HG02981 (cell line): ENCODE data around the gene FGF22.

Experiments used
- ATAC-seq: cut with Tn5 transposase; IDR thresholded peaks from one replicate; pipeline ENCODE4 v1.9.1; 2021; ENCODE audit warnings: mild to moderate bottlenecking, moderate library complexity; ENCODE audit not compliant: unreplicated experiment

Gene FGF22

DNA sequence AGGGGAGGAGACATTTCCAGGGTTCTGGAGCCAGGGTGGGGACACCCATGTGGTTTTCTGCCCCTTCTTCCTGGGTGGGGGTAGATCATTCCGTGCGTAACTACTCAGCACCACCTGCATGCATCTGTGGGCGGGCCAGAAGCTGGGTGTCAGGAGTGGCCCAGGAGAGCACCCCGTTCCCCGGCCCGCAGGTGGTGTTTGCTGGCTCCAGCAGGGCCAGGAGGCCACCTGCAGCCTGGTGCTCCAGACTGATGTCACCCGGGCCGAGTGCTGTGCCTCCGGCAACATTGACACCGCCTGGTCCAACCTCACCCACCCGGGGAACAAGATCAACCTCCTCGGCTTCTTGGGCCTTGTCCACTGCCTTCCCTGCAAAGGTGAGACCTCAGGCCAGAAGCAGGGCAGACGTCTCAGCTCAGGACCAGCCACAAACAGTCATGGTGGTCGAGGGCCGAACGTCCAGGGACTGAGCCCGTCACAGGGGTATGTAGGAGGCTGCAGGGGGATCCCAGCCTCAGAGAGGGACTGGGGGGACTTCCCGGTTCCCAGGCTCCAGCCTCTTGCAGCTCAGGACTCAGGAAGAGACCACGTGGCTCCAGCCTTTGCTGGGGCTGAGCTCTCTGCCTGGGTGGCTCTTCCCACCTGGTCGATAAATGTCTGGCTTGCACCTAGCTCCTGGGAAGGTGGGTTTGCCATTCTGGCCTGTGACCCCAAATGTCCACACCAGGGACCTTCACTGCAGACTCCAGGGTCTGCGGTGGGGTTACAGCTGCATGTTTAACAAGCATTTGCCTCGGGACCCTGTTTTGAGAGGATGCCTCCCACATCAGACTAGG lies 38.1 kb downstream of the FGF22 start:
- no peak for ATAC-seq

- ATAC-seq, result no peak
Measured at GRCh38 chr19:678791-679388, 39.2 kb downstream of the FGF22 start.

- ATAC-seq, result peak; percentile 8
Measured at GRCh38 chr19:679418-680286, 40.0 kb downstream of the FGF22 start.

DNA sequence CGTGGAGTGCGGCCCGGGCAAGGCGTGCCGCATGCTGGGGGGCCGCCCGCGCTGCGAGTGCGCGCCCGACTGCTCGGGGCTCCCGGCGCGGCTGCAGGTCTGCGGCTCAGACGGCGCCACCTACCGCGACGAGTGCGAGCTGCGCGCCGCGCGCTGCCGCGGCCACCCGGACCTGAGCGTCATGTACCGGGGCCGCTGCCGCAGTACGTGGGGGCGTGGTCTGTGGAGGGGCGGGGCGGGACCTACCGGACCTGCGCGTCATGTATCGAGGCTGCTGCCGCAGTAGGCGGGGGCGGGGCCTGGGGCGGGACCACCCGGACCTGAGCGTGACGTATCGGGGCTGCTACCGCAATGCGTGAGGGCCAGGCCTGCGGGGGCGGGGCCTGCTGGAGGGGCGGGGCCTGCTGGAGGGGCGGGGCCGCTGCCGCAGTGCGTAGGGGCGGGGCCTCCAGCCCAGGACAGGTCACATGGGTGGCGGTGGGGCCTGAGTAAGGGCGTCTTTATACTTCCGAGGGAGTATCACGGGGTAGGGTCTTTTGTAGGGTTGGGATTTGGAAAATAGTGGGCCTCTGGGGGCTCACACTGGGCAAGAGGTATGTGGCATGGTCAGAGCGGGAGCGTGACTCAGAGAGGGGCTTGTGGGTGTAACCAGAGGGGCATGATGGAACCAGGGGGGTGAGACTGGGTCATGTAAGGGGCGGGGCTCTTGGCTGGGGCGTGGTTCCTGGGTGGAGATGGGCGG lies 40.8 kb downstream of the FGF22 start:
- ATAC-seq, result peak; percentile 69

- no peak for ATAC-seq
Measured at GRCh38 chr19:681029-682019, 41.6 kb downstream of the FGF22 start.

- no peak for ATAC-seq
Measured at GRCh38 chr19:682678-683320, 43.1 kb downstream of the FGF22 start.

GRCh38 chr19:685454-685931 lies 45.8 kb downstream of the FGF22 start:
- no peak for ATAC-seq

GRCh38 chr19:686589-687297 lies 47.1 kb downstream of the FGF22 start:
- ATAC-seq, result no peak

GRCh38 chr19:687569-688166 lies 48.0 kb downstream of the FGF22 start:
- no peak for ATAC-seq

DNA sequence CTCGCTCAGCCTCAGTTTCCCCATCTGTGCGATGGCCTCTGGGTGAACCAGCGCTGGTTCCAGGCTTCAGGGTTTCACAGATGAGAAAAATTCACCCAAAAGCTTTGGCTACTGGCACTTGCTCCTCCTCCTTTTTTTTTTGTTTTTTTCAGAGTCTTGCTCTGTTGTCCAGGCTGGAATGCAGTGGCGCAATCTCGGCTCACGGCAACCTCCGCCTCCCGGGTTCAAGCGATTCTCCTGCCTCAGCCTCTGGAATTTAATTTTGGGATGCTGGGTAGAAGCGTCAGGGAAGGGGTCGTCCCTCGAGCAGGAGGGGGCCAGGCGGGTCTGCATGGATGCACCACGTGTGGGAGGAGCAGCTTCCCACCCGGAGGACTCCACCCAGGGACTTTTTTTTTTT lies 48.5 kb downstream of the FGF22 start:
- no peak for ATAC-seq

DNA sequence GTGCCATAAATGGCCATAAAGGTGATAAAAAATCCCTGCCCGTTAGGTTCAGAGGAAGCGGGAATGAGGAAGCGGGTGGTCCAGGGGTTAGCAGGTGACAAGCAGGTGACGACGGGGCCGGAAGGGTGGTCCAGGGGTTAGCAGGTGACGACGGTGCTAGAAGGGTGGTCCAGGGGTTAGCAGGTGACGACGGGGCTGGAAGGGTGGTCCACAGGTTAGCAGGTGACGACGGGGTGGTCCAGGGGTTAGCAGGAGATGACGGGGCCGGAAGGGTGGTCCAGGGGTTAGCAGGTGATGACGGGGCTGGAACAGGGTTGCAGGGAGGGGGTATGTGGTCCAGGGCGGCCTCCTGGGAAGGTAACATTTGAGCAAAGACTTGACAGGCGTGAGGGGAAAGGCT lies 49.3 kb downstream of the FGF22 start:
- no peak for ATAC-seq

DNA sequence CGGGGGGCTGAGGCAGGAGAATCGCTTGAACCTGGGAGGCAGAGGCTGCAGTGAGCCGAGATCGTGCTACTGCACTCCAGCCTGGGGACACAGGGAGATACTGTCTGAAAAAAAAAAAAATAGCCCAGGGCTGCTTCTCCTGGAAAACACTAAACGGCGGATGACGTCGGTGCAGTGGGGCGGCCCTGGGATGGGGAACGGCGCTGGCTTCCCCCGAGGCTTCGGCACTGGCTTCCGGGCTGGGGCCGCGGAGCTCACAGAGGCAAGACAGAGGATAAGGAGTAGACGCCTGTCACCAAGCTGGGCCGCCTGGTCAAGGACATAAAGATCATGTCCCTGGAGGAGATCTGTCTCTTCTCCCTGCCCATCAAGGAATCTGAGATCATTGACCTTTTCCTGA lies 50.5 kb downstream of the FGF22 start:
- no peak for ATAC-seq
